IMR-90 (cell line): ENCODE measurements around the gene SH3BP2. TPM values are rescaled to one million over a fixed set of nuclear protein-coding genes. Genes with fewer than 3 reads are reported as not detected.
A peak's percentile ranks its signal among the peaks of the same experiment; 100 is the strongest.

Source experiments
- ATAC-seq: fragments of 200-7000 bp; cut with Tn5 transposase; 2 replicates; pipeline ENCODE4 v1.9.1; 2020; ENCODE audit warnings: low read depth, mild to moderate bottlenecking, moderate library complexity
- BruUV-seq: library from RNA; stranded (reverse); fragments of 400-500 nt; replicated peaks from 2 replicates; lab custom pipeline; 2021; lab: Mats Ljungman, UMichigan
- CTCF ChIA-PET: fragments of 300-600 bp; formaldehyde crosslinking; extraction: SDS; loops from one replicate; lab custom pipeline; 2021; ENCODE audit warnings: antibody characterized with exemption; lab: Yijun Ruan, JAX
- POLR2A ChIA-PET: fragments of 300-600 bp; sonication (Branson Sonifier 250); formaldehyde crosslinking; loops from one replicate; lab custom pipeline; 2022; ENCODE audit warnings: antibody characterized with exemption; ENCODE audit not compliant: unreplicated experiment; lab: Charles Lee
- DNase-seq: peaks from one replicate; pipeline ENCODE4 v3.0.0; 2013
- H2AFZ ChIP-seq: replicated peaks from 2 replicates; pipeline ENCODE3; 2013; ENCODE audit warnings: low read length, mild to moderate bottlenecking; ENCODE audit not compliant: poor library complexity
- H2AK5ac ChIP-seq: 2 replicates; pipeline ENCODE4 v1.6.1; 2013; ENCODE audit warnings: low read depth, low read length, inconsistent platforms
- H2AK9ac ChIP-seq: replicated peaks from 2 replicates; pipeline ENCODE3; 2013; ENCODE audit warnings: mild to moderate bottlenecking, low read depth, low read length, moderate library complexity; ENCODE audit not compliant: poor library complexity
- H2BK120ac ChIP-seq: 2 replicates; pipeline ENCODE4 v1.6.1; 2013; ENCODE audit warnings: low read depth, low read length, inconsistent platforms
- H2BK15ac ChIP-seq: 3 replicates; pipeline ENCODE4 v1.6.1; 2013; ENCODE audit warnings: low read depth, low read length, inconsistent platforms
- H2BK20ac ChIP-seq: 2 replicates; pipeline ENCODE4 v1.6.1; 2013; ENCODE audit warnings: low read depth, mild to moderate bottlenecking, inconsistent platforms, low read length, moderate library complexity
- H2BK5ac ChIP-seq: 2 replicates; pipeline ENCODE4 v1.6.1; 2013; ENCODE audit warnings: mild to moderate bottlenecking, low read depth, low read length, inconsistent platforms; ENCODE audit not compliant: poor library complexity, severe bottlenecking
- H3K14ac ChIP-seq: replicated peaks from 2 replicates; pipeline ENCODE4 v1.6.1; 2013; ENCODE audit warnings: low read depth, low read length, inconsistent platforms
- H3K18ac ChIP-seq: 2 replicates; pipeline ENCODE4 v1.6.1; 2013; ENCODE audit warnings: low read depth, low read length, control low read depth
- H3K23ac ChIP-seq: 2 replicates; pipeline ENCODE4 v1.6.1; 2013; ENCODE audit warnings: low read depth, low read length, inconsistent platforms
- H3K27ac ChIP-seq: 2 replicates; pipeline ENCODE4 v1.5.1; 2013; ENCODE audit warnings: mild to moderate bottlenecking, control low read depth, low read length; ENCODE audit not compliant: insufficient read depth
- H3K27me3 ChIP-seq: 2 replicates; pipeline ENCODE4 v1.6.1; 2013; ENCODE audit warnings: low read length; ENCODE audit not compliant: control insufficient read depth, insufficient read depth
- H3K36me3 ChIP-seq: 2 replicates; pipeline ENCODE4 v1.6.1; 2013; ENCODE audit warnings: low read length, mixed read lengths; ENCODE audit not compliant: control insufficient read depth, insufficient read depth
- H3K4ac ChIP-seq: 2 replicates; pipeline ENCODE4 v1.6.1; 2013; ENCODE audit warnings: low read depth, low read length, inconsistent platforms
- H3K4me1 ChIP-seq: 2 replicates; pipeline ENCODE4 v1.6.1; 2013; ENCODE audit warnings: low read length, mixed read lengths; ENCODE audit not compliant: control insufficient read depth, insufficient read depth
- H3K4me2 ChIP-seq: 2 replicates; pipeline ENCODE4 v1.6.1; 2013; ENCODE audit warnings: low read depth, mild to moderate bottlenecking, control low read depth, low read length, moderate library complexity
- H3K4me3 ChIP-seq: 2 replicates; pipeline ENCODE4 v1.5.1; 2013; ENCODE audit warnings: low read depth, mild to moderate bottlenecking, control low read depth, low read length, moderate library complexity; ENCODE audit not compliant: insufficient read depth
- H3K56ac ChIP-seq: 2 replicates; pipeline ENCODE4 v1.6.1; 2013; ENCODE audit warnings: low read length, inconsistent platforms; ENCODE audit not compliant: insufficient read depth; ENCODE audit errors: extremely low read depth
- H3K79me1 ChIP-seq, 2 experiments: 2 replicates each; pipeline ENCODE4 v1.6.1; 2013; ENCODE audit warnings: low read length in 2 of 2, inconsistent platforms in 1 of 2, low read depth in 1 of 2
- H3K9ac ChIP-seq: 2 replicates; pipeline ENCODE4 v1.6.1; 2013; ENCODE audit warnings: low read depth, low read length, control low read depth
- H3K9me1 ChIP-seq: 2 replicates; pipeline ENCODE4 v1.6.1; 2013; ENCODE audit warnings: low read length, inconsistent platforms; ENCODE audit not compliant: insufficient read depth
- H3K9me3 ChIP-seq: 2 replicates; pipeline ENCODE4 v1.6.1; 2013; ENCODE audit warnings: low read length; ENCODE audit not compliant: control insufficient read depth, insufficient read depth
- H4K20me1 ChIP-seq: 2 replicates; pipeline ENCODE4 v1.6.1; 2013; ENCODE audit warnings: low read length, inconsistent platforms; ENCODE audit not compliant: insufficient read depth
- H4K5ac ChIP-seq: 2 replicates; pipeline ENCODE4 v1.6.1; 2013; ENCODE audit warnings: mild to moderate bottlenecking, low read depth, low read length, control low read depth
- H4K8ac ChIP-seq, 2 experiments: 2 replicates each; pipeline ENCODE4 v1.6.1; 2013; ENCODE audit warnings: low read depth in 2 of 2, low read length in 2 of 2, control low read depth in 1 of 2, inconsistent platforms in 1 of 2
- H4K91ac ChIP-seq: 2 replicates; pipeline ENCODE4 v1.6.1; 2013; ENCODE audit warnings: low read depth, low read length, inconsistent platforms; ENCODE audit not compliant: insufficient read depth
- CEBPB ChIP-seq: IDR thresholded peaks from 2 replicates; pipeline ENCODE4 v1.6.1; 2012; ENCODE audit warnings: low read depth, low read length, improper control_type of control experiment
- CHD1 ChIP-seq: IDR thresholded peaks from 2 replicates; pipeline ENCODE4 v1.6.1; 2012; ENCODE audit warnings: low read depth, low read length, improper control_type of control experiment
- CTCF ChIP-seq: conservative IDR thresholded peaks from 2 replicates; pipeline ENCODE4 v1.5.1; 2012; ENCODE audit warnings: mild to moderate bottlenecking, low read depth, low read length, improper control_type of control experiment
- ELK1 ChIP-seq: fragments of 150-350 bp; IDR thresholded peaks from 2 replicates; pipeline ENCODE4 v1.6.1; 2016; ENCODE audit warnings: low read depth, mild to moderate bottlenecking, low read length, moderate library complexity, borderline replicate concordance
- NFE2L2 ChIP-seq: fragments of 150-350 bp; IDR thresholded peaks from 2 replicates; pipeline ENCODE4 v1.6.1; 2016; ENCODE audit warnings: low read depth, mild to moderate bottlenecking, low read length
- RCOR1 ChIP-seq: IDR thresholded peaks from 2 replicates; pipeline ENCODE4 v1.6.1; 2012; ENCODE audit warnings: mild to moderate bottlenecking, low read length, improper control_type of control experiment; ENCODE audit not compliant: insufficient replicate concordance
- RFX5 ChIP-seq: IDR thresholded peaks from 2 replicates; pipeline ENCODE4 v1.8.0; 2012; ENCODE audit warnings: low read depth, mild to moderate bottlenecking, low read length, moderate library complexity
- USF2 ChIP-seq: fragments of 150-350 bp; IDR thresholded peaks from 2 replicates; pipeline ENCODE4 v1.6.1; 2017; ENCODE audit warnings: mild to moderate bottlenecking, antibody characterized with exemption, low read length, low read depth
- WGBS, 2 experiments: methylation state at CpG; one replicate each; pipeline versions ENCODE4 v1.1.5 to v1.1.7; 2013; ENCODE audit warnings: missing lambda C conversion rate in 2 of 2; ENCODE audit not compliant: insufficient read length in 1 of 2; ENCODE audit errors: extremely low coverage in 2 of 2; 5-methylcytosine and 5-hydroxymethylcytosine counted together
- dilution Hi-C: fragments of 300-500 bp; cut with HindIII; formaldehyde crosslinking; loops from one replicate; pipeline ENCODE4 v1.14.3; 2018; ENCODE audit warnings: low sequenced_read_pairs; ENCODE audit not compliant: unreplicated experiment
- in situ Hi-C: fragments of 300-500 bp; cut with MboI; formaldehyde crosslinking; loops from 3 replicates; pipeline ENCODE4 v1.14.3; 2019; ENCODE audit warnings: low sequenced_read_pairs, inconsistent platforms, mixed read lengths
- intact Hi-C: fragments of 100-400 bp; cut with micrococcal nuclease; formaldehyde crosslinking; loops from 2 replicates; pipeline ENCODE4 v1.10.0; 2022
- polyA plus RNA-seq, 3 experiments: library from polyadenylated mRNA; depleted of rRNA; stranded (reverse); fragments of >200 nt; gene quantifications; 2 replicates each; pipeline ENCODE4 v1.2.3, GENCODE V29; 2012; ENCODE audit warnings: low replicate concordance in 1 of 3
- total RNA-seq: library from RNA; depleted of rRNA; stranded (reverse); fragments of >200 nt; gene quantifications from 2 replicates; pipeline ENCODE4 v1.2.3, GENCODE V29; 2012

SH3BP2 gene
- total and polyA plus RNA-seq, 2 of the 4 experiments (the other 2 are of a cell fraction): 9.0 to 37.2 TPM

- H3K23ac ChIP-seq: no peak overlapping the region
- no peak overlapping the region for H3K9ac ChIP-seq
- dilution Hi-C loops: no loop called here
- no peak for TF ChIP-seq CEBPB
- no peak for TF ChIP-seq ELK1
- no peak for TF ChIP-seq USF2
- TF ChIP-seq NFE2L2: no peak
- no peak for TF ChIP-seq CTCF
- TF ChIP-seq RFX5: no peak
- no peak for TF ChIP-seq RCOR1
- no peak for TF ChIP-seq CHD1
- DNase-seq (no peak), ATAC-seq (no peak)
- H4K20me1 ChIP-seq: no peaks in the 10 kb centered on the region
- no peak overlapping the region for H2AK5ac ChIP-seq
- in situ Hi-C loops: no loop called here
- no peak overlapping the region for H3K4me2 ChIP-seq
- peaks cover 3% of the 10 kb centered on the region for H3K27me3 ChIP-seq
- H3K4ac ChIP-seq: no peak overlapping the region
- no peak overlapping the region for H3K14ac ChIP-seq
- ChIA-PET POLR2A (no interaction called here), CTCF (no interaction called here)
- no TSS peak for BruUV-seq
- H4K8ac ChIP-seq: no peak overlapping the region
- peak overlapping the region; percentile 65 for H2AK9ac ChIP-seq
- no peaks in the 10 kb centered on the region for H3K9me1 ChIP-seq
- no peak overlapping the region for H2BK120ac ChIP-seq
- no peak overlapping the region for H3K18ac ChIP-seq
- H3K9me3 ChIP-seq: peaks cover 4% of the 10 kb centered on the region
- no peaks in the 10 kb centered on the region for H3K36me3 ChIP-seq
- H2BK15ac ChIP-seq: no peak overlapping the region
- no peak overlapping the region for H3K56ac ChIP-seq
- intact Hi-C loops: no loop called here
- no peak overlapping the region for H2BK5ac ChIP-seq
- H2BK20ac ChIP-seq: no peak overlapping the region
- WGBS, 2 experiments: 33% methylated on average over 1 of the region's 7 CpGs; no CpG with 5 or more reads in 1 of the 2 experiments
- H2AFZ ChIP-seq: no peak overlapping the region
- H3K27ac ChIP-seq: no peak overlapping the region
- H3K79me1 ChIP-seq: no peaks in the 10 kb centered on the region
- no peak overlapping the region for H3K4me3 ChIP-seq
- H4K91ac ChIP-seq: no peak overlapping the region
- no peak overlapping the region for H4K5ac ChIP-seq
- peaks cover 2% of the 10 kb centered on the region; the same call in 1 of the 2 replicates for H3K4me1 ChIP-seq
Measured at GRCh38 chr4:2788101-2788500, 4.8 kb upstream of the SH3BP2 start.
